Measurements from ENCODE around the gene BSG.

BSG gene

DNA sequence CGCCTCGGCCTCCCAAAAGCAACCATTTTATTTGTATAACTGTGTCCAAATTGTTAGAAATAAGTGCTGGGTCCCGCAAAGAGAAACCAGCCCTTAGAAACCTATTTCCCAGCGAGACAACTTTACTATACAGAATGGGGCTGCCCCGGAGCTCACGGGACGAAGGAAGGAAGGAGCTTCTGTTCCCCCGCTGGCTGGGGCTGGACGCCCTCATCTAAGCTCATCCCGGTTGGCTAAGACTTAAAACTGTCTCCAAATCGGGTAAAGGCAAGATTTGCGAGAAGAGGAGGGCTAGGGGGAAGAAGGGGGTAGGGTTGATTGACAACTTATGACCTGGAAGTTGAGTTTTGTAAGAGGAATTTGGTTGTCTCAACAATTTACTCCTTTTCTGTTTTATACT is 12.3 kb upstream of the BSG start:
- Histone ChIP-seq H3F3A (ENCODE audit: control insufficient read depth, insufficient read depth) (no peaks in the 10 kb centered on the region), H3K4me2 (ENCODE audit: low read length) (no peak overlapping the region), H3K9me2 (replicated peaks; ENCODE audit: control insufficient read depth, low read length) (no peaks in the 10 kb centered on the region), H3K4me1 (ENCODE audit: control insufficient read depth, low read length) (no peaks in the 10 kb centered on the region), H3K79me2 (ENCODE audit: control insufficient read depth, low read length) (no peaks in the 10 kb centered on the region), H3K36me3 (ENCODE audit: control insufficient read depth, low read length) (no peaks in the 10 kb centered on the region), H3K27me3 (ENCODE audit: control insufficient read depth, low read length) (no peaks in the 10 kb centered on the region), H3K27ac (ENCODE audit: low read depth, low read length) (no peak overlapping the region), H3K4me3 (ENCODE audit: low read length) (no peak overlapping the region), H3K9me3 (ENCODE audit: control insufficient read depth, insufficient read depth, low read length) (no peaks in the 10 kb centered on the region), H4K20me1 (ENCODE audit: control insufficient read depth, insufficient read depth, low read depth, low read length) (no peaks in the 10 kb centered on the region)
- TF ChIP-seq, protein P1, sequence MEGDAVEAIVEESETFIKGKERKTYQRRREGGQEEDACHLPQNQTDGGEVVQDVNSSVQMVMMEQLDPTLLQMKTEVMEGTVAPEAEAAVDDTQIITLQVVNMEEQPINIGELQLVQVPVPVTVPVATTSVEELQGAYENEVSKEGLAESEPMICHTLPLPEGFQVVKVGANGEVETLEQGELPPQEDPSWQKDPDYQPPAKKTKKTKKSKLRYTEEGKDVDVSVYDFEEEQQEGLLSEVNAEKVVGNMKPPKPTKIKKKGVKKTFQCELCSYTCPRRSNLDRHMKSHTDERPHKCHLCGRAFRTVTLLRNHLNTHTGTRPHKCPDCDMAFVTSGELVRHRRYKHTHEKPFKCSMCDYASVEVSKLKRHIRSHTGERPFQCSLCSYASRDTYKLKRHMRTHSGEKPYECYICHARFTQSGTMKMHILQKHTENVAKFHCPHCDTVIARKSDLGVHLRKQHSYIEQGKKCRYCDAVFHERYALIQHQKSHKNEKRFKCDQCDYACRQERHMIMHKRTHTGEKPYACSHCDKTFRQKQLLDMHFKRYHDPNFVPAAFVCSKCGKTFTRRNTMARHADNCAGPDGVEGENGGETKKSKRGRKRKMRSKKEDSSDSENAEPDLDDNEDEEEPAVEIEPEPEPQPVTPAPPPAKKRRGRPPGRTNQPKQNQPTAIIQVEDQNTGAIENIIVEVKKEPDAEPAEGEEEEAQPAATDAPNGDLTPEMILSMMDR (IDR thresholded peaks at IDR 0.05; ENCODE audit: low read depth, low read length, poor library complexity, severe bottlenecking), result no peak
- TF ChIP-seq EZH2phosphoT487 (IDR thresholded peaks at IDR 0.05; ENCODE audit: borderline replicate concordance, low read length), result no peak

DNA sequence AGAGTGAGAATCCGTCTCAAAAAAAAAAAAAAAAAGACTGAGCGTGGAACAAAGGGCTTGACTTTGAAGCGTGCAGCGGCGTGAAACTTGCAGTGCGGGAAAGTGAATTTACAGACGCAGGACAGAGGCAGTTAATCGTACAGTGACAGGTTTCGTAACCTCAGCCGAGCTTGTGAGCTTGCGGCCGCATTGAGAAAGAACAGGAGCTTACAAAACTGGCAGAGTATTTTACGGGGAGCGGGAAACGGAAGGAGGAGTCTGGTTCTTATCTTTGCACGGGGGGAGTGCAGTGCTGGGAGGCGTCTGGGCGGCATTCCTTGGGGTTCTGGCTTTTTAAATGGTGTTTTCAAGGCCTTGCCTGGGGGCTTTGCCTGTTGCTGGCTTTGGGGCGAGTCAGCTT is 6.0 kb upstream of the BSG start:
- no peaks in the 10 kb centered on the region for H3K9me2 ChIP-seq (replicated peaks; ENCODE audit: control insufficient read depth, low read length)
- no peaks in the 10 kb centered on the region for H3K27me3 ChIP-seq (ENCODE audit: control insufficient read depth, low read length)
- peaks cover 5% of the 10 kb centered on the region; the same call in 1 of the 2 replicates for H3K4me1 ChIP-seq (ENCODE audit: control insufficient read depth, low read length)
- peaks cover 7% of the 10 kb centered on the region for H3K36me3 ChIP-seq (ENCODE audit: control insufficient read depth, low read length)
- H3K4me2 ChIP-seq (ENCODE audit: low read length), result no peak overlapping the region
- H3K27ac ChIP-seq (ENCODE audit: low read depth, low read length), result no peak overlapping the region
- peaks cover 8% of the 10 kb centered on the region for H3F3A ChIP-seq (ENCODE audit: control insufficient read depth, insufficient read depth)
- H3K9me3 ChIP-seq (ENCODE audit: control insufficient read depth, insufficient read depth, low read length), result no peaks in the 10 kb centered on the region
- no peaks in the 10 kb centered on the region for H4K20me1 ChIP-seq (ENCODE audit: control insufficient read depth, insufficient read depth, low read depth, low read length)
- H3K4me3 ChIP-seq (ENCODE audit: low read length), result no peak overlapping the region
- TF ChIP-seq, protein P1 (IDR thresholded peaks at IDR 0.05; ENCODE audit: low read depth, low read length, poor library complexity, severe bottlenecking), result no peak
- TF ChIP-seq EZH2phosphoT487 (IDR thresholded peaks at IDR 0.05; ENCODE audit: borderline replicate concordance, low read length), result no peak
- peaks cover 8% of the 10 kb centered on the region for H3K79me2 ChIP-seq (ENCODE audit: control insufficient read depth, low read length)

DNA sequence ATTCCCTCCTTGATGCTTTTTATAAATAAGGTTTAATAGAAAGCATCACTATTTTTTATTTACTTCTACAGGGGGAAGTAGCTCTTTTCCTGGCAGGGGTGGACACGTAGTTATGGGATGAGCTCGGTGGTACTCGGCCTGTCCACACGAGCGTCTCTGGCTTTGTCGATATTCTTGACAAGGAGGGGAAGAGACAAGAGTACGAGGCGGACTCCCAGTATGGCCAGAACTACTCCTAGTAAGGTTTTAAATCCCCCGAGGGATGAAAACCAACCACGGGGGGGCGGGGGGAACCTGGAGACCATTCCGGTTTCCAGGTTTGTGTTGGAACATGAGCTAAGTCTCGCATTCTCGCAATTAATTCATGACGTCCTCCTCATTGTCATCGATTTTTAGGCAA is 5.6 kb upstream of the BSG start:
- Histone ChIP-seq H3K9me3 (ENCODE audit: control insufficient read depth, insufficient read depth, low read length) (no peaks in the 10 kb centered on the region), H3K9me2 (replicated peaks; ENCODE audit: control insufficient read depth, low read length) (no peaks in the 10 kb centered on the region), H3K4me1 (ENCODE audit: control insufficient read depth, low read length) (peaks cover 5% of the 10 kb centered on the region; the same call in 1 of the 2 replicates), H3K36me3 (ENCODE audit: control insufficient read depth, low read length) (peaks cover 11% of the 10 kb centered on the region), H3K27ac (ENCODE audit: low read depth, low read length) (no peak overlapping the region), H3F3A (ENCODE audit: control insufficient read depth, insufficient read depth) (peaks cover 12% of the 10 kb centered on the region), H3K4me3 (ENCODE audit: low read length) (no peak overlapping the region), H4K20me1 (ENCODE audit: control insufficient read depth, insufficient read depth, low read depth, low read length) (no peaks in the 10 kb centered on the region), H3K4me2 (ENCODE audit: low read length) (no peak overlapping the region), H3K27me3 (ENCODE audit: control insufficient read depth, low read length) (no peaks in the 10 kb centered on the region), H3K79me2 (ENCODE audit: control insufficient read depth, low read length) (peaks cover 8% of the 10 kb centered on the region)
- TF ChIP-seq, protein P1 (IDR thresholded peaks at IDR 0.05; ENCODE audit: low read depth, low read length, poor library complexity, severe bottlenecking), result no peak
- no peak for TF ChIP-seq EZH2phosphoT487 (IDR thresholded peaks at IDR 0.05; ENCODE audit: borderline replicate concordance, low read length)
